ENCODE results near the gene FOXS1. TPM values are rescaled to one million over a fixed set of nuclear protein-coding genes. Genes with fewer than 3 reads are reported as not detected.

FOXS1 gene
- total RNA-seq, 1 donor from 2014 or later, result 26.0 TPM

DNA sequence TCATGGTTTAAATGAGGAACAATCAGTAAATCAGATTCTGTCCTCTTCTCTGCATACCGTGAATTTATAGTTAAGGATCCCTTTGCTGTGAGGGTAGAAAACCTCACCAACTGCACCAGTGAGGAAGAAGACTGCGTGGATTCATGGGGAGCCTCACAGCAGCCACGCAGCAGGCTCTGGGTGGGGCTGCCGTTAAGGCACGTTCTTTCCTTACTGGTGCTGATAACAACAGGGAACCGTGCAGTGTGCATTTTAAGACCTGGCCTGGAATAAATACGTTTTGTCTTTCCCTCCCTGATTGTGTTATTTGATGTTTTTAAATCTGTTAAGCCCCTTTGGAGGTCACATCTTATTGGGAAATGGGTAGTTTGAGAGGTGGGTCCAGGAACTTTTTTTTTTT lies 43.9 kb downstream of the FOXS1 start:
- DNase-seq (ENCODE audit: low read depth), result no peak
- no peak overlapping the region for H3K27ac Mint-ChIP-seq (ENCODE audit: unreplicated experiment)
- TF ChIP-seq, protein P1, sequence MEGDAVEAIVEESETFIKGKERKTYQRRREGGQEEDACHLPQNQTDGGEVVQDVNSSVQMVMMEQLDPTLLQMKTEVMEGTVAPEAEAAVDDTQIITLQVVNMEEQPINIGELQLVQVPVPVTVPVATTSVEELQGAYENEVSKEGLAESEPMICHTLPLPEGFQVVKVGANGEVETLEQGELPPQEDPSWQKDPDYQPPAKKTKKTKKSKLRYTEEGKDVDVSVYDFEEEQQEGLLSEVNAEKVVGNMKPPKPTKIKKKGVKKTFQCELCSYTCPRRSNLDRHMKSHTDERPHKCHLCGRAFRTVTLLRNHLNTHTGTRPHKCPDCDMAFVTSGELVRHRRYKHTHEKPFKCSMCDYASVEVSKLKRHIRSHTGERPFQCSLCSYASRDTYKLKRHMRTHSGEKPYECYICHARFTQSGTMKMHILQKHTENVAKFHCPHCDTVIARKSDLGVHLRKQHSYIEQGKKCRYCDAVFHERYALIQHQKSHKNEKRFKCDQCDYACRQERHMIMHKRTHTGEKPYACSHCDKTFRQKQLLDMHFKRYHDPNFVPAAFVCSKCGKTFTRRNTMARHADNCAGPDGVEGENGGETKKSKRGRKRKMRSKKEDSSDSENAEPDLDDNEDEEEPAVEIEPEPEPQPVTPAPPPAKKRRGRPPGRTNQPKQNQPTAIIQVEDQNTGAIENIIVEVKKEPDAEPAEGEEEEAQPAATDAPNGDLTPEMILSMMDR (IDR thresholded peaks at IDR 0.05; ENCODE audit: insufficient read depth, low read depth, low read length), result no peak
- no peak for TF ChIP-seq EZH2 (IDR thresholded peaks at IDR 0.05; ENCODE audit: insufficient read depth, low read length)
- H3K4me1 ChIP-seq (ENCODE audit: insufficient read depth, low read length), result no peaks in the 10 kb centered on the region
- H3K9me3 Mint-ChIP-seq (ENCODE audit: unreplicated experiment), result no peaks in the 10 kb centered on the region
- peaks cover 31% of the 10 kb centered on the region for H3K36me3 ChIP-seq (ENCODE audit: insufficient read depth, low read length)
- H4K20me1 ChIP-seq (ENCODE audit: insufficient read depth, low read length), result no peaks in the 10 kb centered on the region
- H3K36me3 Mint-ChIP-seq (ENCODE audit: low read depth, unreplicated experiment), result no peaks in the 10 kb centered on the region
- H3K4me1 Mint-ChIP-seq (ENCODE audit: low read depth, unreplicated experiment), result peaks cover 3% of the 10 kb centered on the region
- no peaks in the 10 kb centered on the region for H3K27me3 Mint-ChIP-seq (ENCODE audit: low read depth, unreplicated experiment)
- no peak overlapping the region for H2AFZ ChIP-seq (ENCODE audit: low read depth, low read length)
- no peak overlapping the region for H3K9ac ChIP-seq (ENCODE audit: low read length)
- no peaks in the 10 kb centered on the region for H3K27me3 ChIP-seq (ENCODE audit: insufficient read depth, low read length)
- no peak overlapping the region for H3K4me3 Mint-ChIP-seq (ENCODE audit: unreplicated experiment)
- H3K79me2 ChIP-seq (ENCODE audit: insufficient read depth, low read length), result no peaks in the 10 kb centered on the region
- no peaks in the 10 kb centered on the region for H3K9me3 ChIP-seq (ENCODE audit: insufficient read depth, low read depth, low read length)
- no peak overlapping the region for H3K4me2 ChIP-seq (ENCODE audit: low read length)
- no peak for FAIRE-seq
- no peak overlapping the region for H3K4me3 ChIP-seq (ENCODE audit: insufficient read depth, low read depth, low read length)
- no peak overlapping the region for H3K27ac ChIP-seq (ENCODE audit: low read depth, low read length)

GRCh38 chr20:31797364-31797763 lies 48.0 kb downstream of the FOXS1 start:
- Histone ChIP-seq H3K9me3 (ENCODE audit: insufficient read depth, low read depth, low read length) (no peaks in the 10 kb centered on the region), H2AFZ (ENCODE audit: low read depth, low read length) (no peak overlapping the region), H4K20me1 (ENCODE audit: insufficient read depth, low read length) (no peaks in the 10 kb centered on the region), H3K27ac (ENCODE audit: low read depth, low read length) (no peak overlapping the region), H3K27me3 (ENCODE audit: insufficient read depth, low read length) (no peaks in the 10 kb centered on the region), H3K4me1 (ENCODE audit: insufficient read depth, low read length) (no peaks in the 10 kb centered on the region), H3K4me2 (ENCODE audit: low read length) (no peak overlapping the region), H3K9ac (ENCODE audit: low read length) (no peak overlapping the region), H3K4me3 (ENCODE audit: insufficient read depth, low read depth, low read length) (no peak overlapping the region), H3K36me3 (ENCODE audit: insufficient read depth, low read length) (peaks cover 38% of the 10 kb centered on the region), H3K79me2 (ENCODE audit: insufficient read depth, low read length) (peaks cover 2% of the 10 kb centered on the region)
- no peak overlapping the region for H3K27ac Mint-ChIP-seq (ENCODE audit: unreplicated experiment)
- H3K4me3 Mint-ChIP-seq (ENCODE audit: unreplicated experiment), result no peak overlapping the region
- peaks cover 2% of the 10 kb centered on the region for H3K4me1 Mint-ChIP-seq (ENCODE audit: low read depth, unreplicated experiment)
- H3K27me3 Mint-ChIP-seq (ENCODE audit: low read depth, unreplicated experiment), result no peaks in the 10 kb centered on the region
- H3K36me3 Mint-ChIP-seq (ENCODE audit: low read depth, unreplicated experiment), result peaks cover 4% of the 10 kb centered on the region
- TF ChIP-seq EZH2 (IDR thresholded peaks at IDR 0.05; ENCODE audit: insufficient read depth, low read length), result no peak
- TF ChIP-seq, protein P1 (IDR thresholded peaks at IDR 0.05; ENCODE audit: insufficient read depth, low read depth, low read length), result no peak
- DNase-seq (ENCODE audit: low read depth) (no peak), FAIRE-seq (no peak)
- H3K9me3 Mint-ChIP-seq (ENCODE audit: unreplicated experiment), result no peaks in the 10 kb centered on the region

Other genes with a start within 250 kb of the FOXS1 start
- gene ID1, start 240.3 kb downstream of the FOXS1 start, total RNA-seq, result 73.7 and 76.7 TPM in 2 replicates
- not detected in 2 replicates for gene COX4I2, start 207.7 kb downstream of the FOXS1 start, total RNA-seq
- gene BCL2L1, start 122.7 kb downstream of the FOXS1 start, total RNA-seq, result 103 and 149 TPM in 2 replicates
- gene TPX2, start 106.3 kb downstream of the FOXS1 start, total RNA-seq, result 31.7 and 41.6 TPM in 2 replicates
- gene MYLK2, start 26.2 kb downstream of the FOXS1 start, total RNA-seq, result 2.1 and 3.1 TPM in 2 replicates
- 1.2 and 3.1 TPM in 2 replicates for gene DUSP15, start 24.9 kb upstream of the FOXS1 start, total RNA-seq
- gene TTLL9, start 25.0 kb upstream of the FOXS1 start, total RNA-seq, result 0.34 and 0.41 TPM in 2 replicates
- 16.2 and 20.6 TPM in 2 replicates for gene PDRG1, start 106.4 kb upstream of the FOXS1 start, total RNA-seq
- gene XKR7, start 122.5 kb upstream of the FOXS1 start, total RNA-seq, result 0.36 and 0.48 TPM in 2 replicates
- gene CCM2L, start 164.8 kb upstream of the FOXS1 start, total RNA-seq, result 0.11 TPM in 1 of 2 replicates, not detected in the other
- gene HCK, start 206.6 kb upstream of the FOXS1 start, total RNA-seq, result 0.34 and 0.53 TPM in 2 replicates